Measurements from ENCODE around the gene CWC25.
"Not testable (repeated sequence)": the region's sequence is repeated elsewhere in the genome, so short reads cannot be mapped to it uniquely, and the experiment has no call there.

CWC25 gene

GRCh38 chr17:38844261-38844757 is 19.2 kb upstream of the CWC25 start:
- in situ Hi-C loops (cut with HindIII; ENCODE audit: low pct_unique_long_range_greater_than_20kb, low sequenced_read_pairs), result no loop called here
- DNase-seq (ENCODE audit: low read depth in 1 of 2, low spot score in 1 of 2), result no peak

DNA sequence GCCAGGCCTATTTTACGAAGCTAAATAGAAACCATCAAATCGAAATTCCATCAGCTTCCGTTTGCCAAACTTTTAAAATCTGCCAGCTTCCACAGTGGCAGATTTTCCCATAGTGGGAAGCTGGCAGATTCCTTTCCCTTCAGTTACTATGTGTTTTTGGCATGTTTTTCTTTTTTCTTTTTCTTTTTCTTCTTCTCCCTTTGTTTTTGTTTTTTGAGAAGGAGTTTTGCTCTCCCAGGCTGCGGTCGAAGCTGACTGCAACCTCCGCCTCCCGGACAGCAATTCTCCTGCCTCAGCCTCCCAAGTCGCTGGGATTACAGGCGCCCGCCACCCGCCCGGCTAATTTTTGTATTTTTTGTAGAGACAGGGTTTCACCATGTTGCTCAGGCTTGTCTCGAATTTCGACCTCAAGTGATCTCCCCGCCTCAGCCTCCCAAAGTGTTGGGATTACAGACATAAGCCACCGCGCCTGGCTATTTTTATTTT is 684 bp upstream of the CWC25 start:
- in situ Hi-C loops (cut with HindIII; ENCODE audit: low pct_unique_long_range_greater_than_20kb, low sequenced_read_pairs), result no loop called here
- TF ChIP-seq JUND (IDR thresholded peaks at IDR 0.05; ENCODE audit: low read depth), result no peak
- no peak for DNase-seq (ENCODE audit: low read depth in 1 of 2, low spot score in 1 of 2)

More at GRCh38 chr17:38844261-38844757, 19.2 kb upstream of the CWC25 start:
- TF ChIP-seq JUND (IDR thresholded peaks at IDR 0.05; ENCODE audit: low read depth), result no peak

- TF ChIP-seq JUND (IDR thresholded peaks at IDR 0.05; ENCODE audit: low read depth), result no peak
- DNase-seq (ENCODE audit: low read depth in 1 of 2, low spot score in 1 of 2), result peak in 1 of 2 experiments; percentile 35
- in situ Hi-C loops (cut with HindIII; ENCODE audit: low pct_unique_long_range_greater_than_20kb, low sequenced_read_pairs), result no loop called here
Measured at GRCh38 chr17:38815576-38816193, 9.4 kb downstream of the CWC25 start.

DNA sequence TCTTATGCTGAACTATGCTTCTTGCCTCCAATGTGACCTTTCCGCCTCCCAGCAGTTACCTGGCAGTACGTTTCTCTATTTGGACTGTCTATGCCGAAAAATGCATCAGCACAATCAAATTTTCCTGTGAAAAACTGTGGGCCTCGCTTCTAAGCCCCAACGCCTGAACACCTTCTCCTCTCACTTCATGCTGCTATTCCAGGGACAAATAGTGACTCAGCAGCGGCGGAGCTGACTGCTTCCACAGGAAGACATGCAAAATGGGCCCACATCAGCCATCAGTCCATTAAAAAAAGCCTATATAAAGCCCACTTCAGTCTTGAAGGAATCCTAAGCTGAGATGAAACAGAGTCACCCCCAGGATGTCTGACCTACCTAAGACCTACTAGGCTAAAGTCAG is 15.3 kb downstream of the CWC25 start:
- no peak for DNase-seq (ENCODE audit: low read depth in 1 of 2, low spot score in 1 of 2)
- TF ChIP-seq JUND (IDR thresholded peaks at IDR 0.05; ENCODE audit: low read depth), result no peak
- in situ Hi-C loops (cut with HindIII; ENCODE audit: low pct_unique_long_range_greater_than_20kb, low sequenced_read_pairs), result no loop called here

DNA sequence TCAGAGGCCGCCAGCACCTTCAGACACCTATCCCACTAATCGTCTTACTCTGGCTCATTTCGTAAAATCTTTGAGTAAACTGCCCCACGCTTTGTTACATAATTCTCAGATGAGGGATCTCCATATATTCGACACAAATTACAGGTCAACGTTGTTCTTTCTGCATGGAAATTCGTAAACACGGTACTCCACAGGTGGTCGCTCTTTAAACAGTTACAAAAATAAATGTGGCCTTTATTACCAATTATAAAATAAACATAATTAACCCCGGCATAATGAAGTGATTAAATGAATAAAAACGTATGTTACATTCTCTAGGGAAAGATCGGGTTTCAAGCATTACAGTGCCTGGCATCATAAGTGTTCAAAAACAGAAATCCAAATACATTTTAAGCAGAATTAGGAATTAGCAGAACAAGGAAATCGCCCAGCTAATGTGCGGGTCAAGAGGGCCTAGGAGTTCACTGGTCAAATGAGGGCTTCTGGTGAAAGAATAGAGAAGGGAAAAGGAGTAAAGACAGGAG is 24.8 kb downstream of the CWC25 start:
- no peak for TF ChIP-seq JUND (IDR thresholded peaks at IDR 0.05; ENCODE audit: low read depth)
- in situ Hi-C loops (cut with HindIII; ENCODE audit: low pct_unique_long_range_greater_than_20kb, low sequenced_read_pairs), result no loop called here

GRCh38 chr17:38799501-38800236 is 25.5 kb downstream of the CWC25 start, which contains the start of gene PIP4K2B:
PIP4K2B (minus strand) TSS chr17:38799556; CDS start chr17:38799424, 132 bp downstream.
- in situ Hi-C loops (cut with HindIII; ENCODE audit: low pct_unique_long_range_greater_than_20kb, low sequenced_read_pairs), result no loop called here
- peak; percentile 96 to 99 for DNase-seq (ENCODE audit: low read depth in 1 of 2, low spot score in 1 of 2)
- no peak for TF ChIP-seq JUND (IDR thresholded peaks at IDR 0.05; ENCODE audit: low read depth)

More for the DNA sequence above, 24.8 kb downstream of the CWC25 start:
- no peak for DNase-seq (ENCODE audit: low read depth in 1 of 2, low spot score in 1 of 2)

DNA sequence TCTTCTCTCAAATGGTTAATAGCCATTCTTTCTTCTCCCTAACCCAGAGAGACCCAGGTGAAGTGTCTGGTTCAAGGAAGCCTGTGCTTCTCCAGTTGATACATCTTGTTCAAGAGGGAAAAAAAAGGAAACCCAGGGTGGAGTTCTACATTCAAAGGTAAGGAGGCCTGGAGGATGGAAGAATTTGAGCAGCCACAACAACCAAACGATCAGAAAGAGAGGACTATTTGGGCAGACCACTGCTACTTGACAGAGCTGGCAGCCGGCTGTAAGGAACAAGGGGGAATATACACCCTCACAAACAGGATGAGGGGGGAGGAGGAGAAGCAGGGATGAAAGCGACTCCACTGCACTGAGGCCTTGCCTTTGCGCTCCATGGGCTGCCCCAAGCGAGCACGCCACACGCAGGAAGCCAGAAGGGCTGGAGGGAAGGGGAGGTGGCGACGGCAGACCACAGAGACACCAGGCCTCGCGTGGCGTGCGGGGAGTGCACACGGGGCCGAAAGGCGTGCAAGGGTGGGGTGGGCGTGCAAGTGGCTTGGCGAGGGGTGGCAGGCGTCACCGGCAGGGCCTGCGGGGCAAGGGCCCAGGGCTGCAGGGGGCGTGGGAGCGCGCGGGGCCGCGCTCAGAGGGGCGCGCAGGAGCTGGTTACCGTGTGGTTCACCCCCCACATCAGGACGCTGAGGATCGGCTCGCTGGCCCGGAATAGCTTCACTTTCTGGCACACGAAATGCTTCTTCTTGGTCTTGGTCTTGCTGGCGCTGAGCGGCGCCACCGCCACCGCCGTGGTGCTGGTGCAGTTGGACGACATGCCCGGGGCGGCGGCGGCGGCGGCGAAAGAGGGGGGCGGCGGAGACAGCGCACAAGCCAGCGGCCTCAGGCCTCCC is 26.3 kb downstream of the CWC25 start:
- DNase-seq (ENCODE audit: low read depth in 1 of 2, low spot score in 1 of 2), result peak; percentile 50 to 57
- in situ Hi-C loops (cut with HindIII; ENCODE audit: low pct_unique_long_range_greater_than_20kb, low sequenced_read_pairs), result no loop called here
- no peak for TF ChIP-seq JUND (IDR thresholded peaks at IDR 0.05; ENCODE audit: low read depth)

DNA sequence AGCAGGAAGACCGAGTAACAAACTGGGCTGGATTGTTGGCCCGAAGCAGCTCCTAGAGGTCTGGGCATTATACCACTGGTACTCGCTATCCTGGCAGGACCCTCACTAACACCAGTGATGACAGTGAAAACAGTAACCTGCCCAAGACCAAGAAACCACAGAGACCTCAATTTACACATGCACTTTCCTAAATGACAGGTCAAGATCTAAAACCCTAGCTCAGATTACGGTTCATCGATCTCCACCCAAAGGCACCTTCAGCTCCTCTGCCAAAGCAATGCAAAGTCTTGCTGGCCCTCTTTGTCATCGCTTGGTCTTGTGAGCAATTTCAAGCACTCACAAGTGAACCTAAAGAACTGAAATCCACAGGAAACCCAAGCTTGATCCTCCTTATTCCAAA is 27.3 kb downstream of the CWC25 start:
- no peak for DNase-seq (ENCODE audit: low read depth in 1 of 2, low spot score in 1 of 2)
- TF ChIP-seq JUND (IDR thresholded peaks at IDR 0.05; ENCODE audit: low read depth), result no peak
- in situ Hi-C loops (cut with HindIII; ENCODE audit: low pct_unique_long_range_greater_than_20kb, low sequenced_read_pairs), result no loop called here

DNA sequence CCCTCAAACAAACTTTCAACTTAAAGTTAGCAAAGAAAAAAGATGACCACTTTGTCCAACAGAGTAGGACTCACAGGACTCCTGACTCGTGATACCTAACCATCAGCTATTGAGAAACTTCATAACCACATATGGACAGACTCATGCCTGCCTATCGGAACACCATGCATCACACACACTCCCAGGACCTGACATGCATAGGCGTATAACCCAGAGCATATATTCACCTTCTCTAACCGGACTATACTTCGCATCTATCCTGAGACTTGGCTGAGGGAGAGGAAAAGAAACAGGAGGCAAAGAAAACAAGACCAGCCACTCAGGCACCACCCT is 28.0 kb downstream of the CWC25 start:
- in situ Hi-C loops (cut with HindIII; ENCODE audit: low pct_unique_long_range_greater_than_20kb, low sequenced_read_pairs), result no loop called here
- no peak for TF ChIP-seq JUND (IDR thresholded peaks at IDR 0.05; ENCODE audit: low read depth)
- no peak for DNase-seq (ENCODE audit: low read depth in 1 of 2, low spot score in 1 of 2)

DNA sequence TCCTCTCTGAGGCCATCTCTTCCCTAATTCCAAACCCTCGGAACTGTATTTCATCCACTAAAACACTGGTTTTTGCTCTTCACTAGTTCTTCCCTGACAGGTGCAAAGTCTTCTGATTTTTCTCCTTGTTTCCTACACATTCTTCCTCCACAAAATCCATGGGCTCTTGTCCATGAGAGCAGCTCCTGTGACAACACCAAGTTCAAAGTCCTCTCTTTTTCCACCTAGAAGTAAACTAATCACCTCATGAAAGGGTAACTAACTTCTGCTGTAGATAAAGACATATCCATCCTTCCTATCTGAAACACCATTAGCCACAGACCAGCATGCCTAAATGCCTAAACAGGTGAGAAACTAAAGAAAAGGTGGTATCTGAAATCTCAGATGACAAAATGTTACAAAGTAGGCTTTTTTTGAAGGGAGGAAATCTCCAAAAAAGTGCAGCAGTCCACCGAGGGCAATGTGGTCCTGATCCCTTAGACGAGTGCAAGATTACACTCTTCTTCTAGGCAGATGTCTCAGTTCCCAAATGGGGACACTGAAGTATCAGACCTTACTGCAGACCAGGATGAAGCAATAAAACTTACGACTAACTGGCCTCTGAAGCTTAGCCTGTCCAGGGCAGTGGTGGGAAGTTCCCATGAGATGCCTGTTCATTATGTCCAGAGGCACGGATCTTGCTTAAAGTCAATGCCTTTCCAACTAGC is 28.5 kb downstream of the CWC25 start:
- DNase-seq (ENCODE audit: low read depth in 1 of 2, low spot score in 1 of 2), result no peak
- TF ChIP-seq JUND (IDR thresholded peaks at IDR 0.05; ENCODE audit: low read depth), result no peak
- in situ Hi-C loops (cut with HindIII; ENCODE audit: low pct_unique_long_range_greater_than_20kb, low sequenced_read_pairs), result no loop called here

DNA sequence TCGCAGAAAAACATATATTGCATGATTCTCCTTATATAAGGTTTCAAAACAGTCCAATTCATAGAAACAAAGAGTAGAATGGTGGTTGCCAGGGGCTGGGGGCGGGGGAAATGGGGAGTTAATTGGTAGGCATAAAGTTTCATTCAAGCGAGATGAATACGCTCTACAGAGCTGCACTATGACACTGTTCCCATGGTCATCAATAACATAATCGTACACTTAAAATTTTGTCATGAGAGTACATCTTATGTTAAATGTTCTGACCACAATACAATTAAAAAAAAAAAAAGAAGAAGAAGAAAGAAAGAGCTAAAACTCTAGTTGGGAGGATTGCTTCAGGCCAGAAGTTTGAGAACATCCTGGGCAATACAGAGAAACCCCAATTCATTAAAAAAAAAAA is 30.9 kb downstream of the CWC25 start:
- no peak for DNase-seq (ENCODE audit: low read depth in 1 of 2, low spot score in 1 of 2)
- in situ Hi-C loops (cut with HindIII; ENCODE audit: low pct_unique_long_range_greater_than_20kb, low sequenced_read_pairs), result no loop called here
- no peak for TF ChIP-seq JUND (IDR thresholded peaks at IDR 0.05; ENCODE audit: low read depth)

DNA sequence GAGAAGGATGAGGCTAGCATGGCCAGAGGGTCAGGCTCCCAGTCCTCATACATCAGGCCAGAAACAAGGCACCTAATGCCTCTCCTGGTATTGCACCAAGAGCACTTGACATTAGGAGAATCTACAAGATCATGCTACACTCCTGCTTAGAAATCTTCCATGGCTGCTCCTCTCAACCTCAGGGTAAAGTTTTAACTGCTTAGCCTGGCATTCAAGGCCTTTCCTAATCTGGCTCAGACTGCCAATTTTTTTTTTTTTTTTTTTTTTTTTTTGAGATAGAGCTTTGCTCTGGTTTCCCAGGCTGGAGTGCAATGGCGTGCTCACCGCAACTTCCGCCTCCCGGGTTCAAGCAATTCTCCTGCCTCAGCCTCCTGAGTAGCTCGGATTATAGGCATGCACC is 34.0 kb downstream of the CWC25 start:
- DNase-seq (ENCODE audit: low read depth in 1 of 2, low spot score in 1 of 2), result no peak
- in situ Hi-C loops (cut with HindIII; ENCODE audit: low pct_unique_long_range_greater_than_20kb, low sequenced_read_pairs), result no loop called here
- no peak for TF ChIP-seq JUND (IDR thresholded peaks at IDR 0.05; ENCODE audit: low read depth)

DNA sequence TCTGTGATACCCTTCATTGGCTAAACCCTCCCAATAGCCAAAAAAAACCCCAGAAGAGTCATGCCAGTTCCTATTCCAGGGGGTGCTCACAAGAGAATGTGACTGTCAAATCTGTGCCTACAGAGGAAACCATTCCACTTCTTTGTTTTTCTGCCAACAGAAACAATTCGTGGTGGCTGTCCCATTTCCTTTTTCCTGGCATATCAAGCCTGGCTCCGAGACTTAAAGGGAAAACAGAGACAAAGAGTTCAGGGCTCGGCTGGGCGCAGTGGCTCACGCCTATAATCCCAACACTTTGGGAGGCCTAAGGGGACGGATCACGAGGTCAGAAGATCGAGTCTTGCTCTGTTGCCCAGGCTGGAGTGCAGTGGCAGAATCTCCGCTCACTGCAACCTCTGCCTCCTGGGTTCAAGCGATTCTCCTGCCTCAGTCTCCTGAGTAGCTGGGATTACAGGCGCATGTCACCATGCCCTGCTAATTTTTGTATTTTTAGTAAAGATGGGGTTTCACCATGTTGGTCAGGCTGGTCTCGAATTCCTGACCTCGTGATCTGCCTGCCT is 34.9 kb downstream of the CWC25 start:
- in situ Hi-C loops (cut with HindIII; ENCODE audit: low pct_unique_long_range_greater_than_20kb, low sequenced_read_pairs); DNase-seq (ENCODE audit: low read depth in 1 of 2, low spot score in 1 of 2): not testable (repeated sequence)

All from T47D (cell line).